ENCODE measurements around the gene MAP4K3.
"Not testable (repeated sequence)": the region's sequence is repeated elsewhere in the genome, so short reads cannot be mapped to it uniquely, and the experiment has no call there.

MAP4K3 gene

GRCh38 chr2:39408351-39409136 lies 28.5 kb downstream of the MAP4K3 start:
- DNase-seq = peak; percentile 20

GRCh38 chr2:39407516-39408296 lies 29.4 kb downstream of the MAP4K3 start:
- no peak for DNase-seq

- DNase-seq = no peak
Observed at GRCh38 chr2:39405364-39405763, 31.7 kb downstream of the MAP4K3 start.

- no peak for DNase-seq
Observed at GRCh38 chr2:39403311-39403710, 33.8 kb downstream of the MAP4K3 start.

GRCh38 chr2:39401319-39401718 lies 35.8 kb downstream of the MAP4K3 start:
- no peak for DNase-seq

- no peak for DNase-seq
Observed at GRCh38 chr2:39399570-39399969, 37.5 kb downstream of the MAP4K3 start.

- DNase-seq = no peak
Observed at GRCh38 chr2:39395313-39395712, 41.8 kb downstream of the MAP4K3 start.

GRCh38 chr2:39394516-39394961 lies 42.5 kb downstream of the MAP4K3 start:
- DNase-seq = no peak

GRCh38 chr2:39392672-39393071 lies 44.4 kb downstream of the MAP4K3 start:
- no peak for DNase-seq

- no peak for DNase-seq
Observed at GRCh38 chr2:39390216-39390615, 46.9 kb downstream of the MAP4K3 start.

GRCh38 chr2:39386064-39386463 lies 51.0 kb downstream of the MAP4K3 start:
- DNase-seq = no peak

GRCh38 chr2:39385172-39385571 lies 51.9 kb downstream of the MAP4K3 start:
- DNase-seq = no peak

GRCh38 chr2:39384071-39384470 lies 53.0 kb downstream of the MAP4K3 start:
- not testable (repeated sequence) for DNase-seq

GRCh38 chr2:39383146-39383545 lies 53.9 kb downstream of the MAP4K3 start:
- no peak for DNase-seq

- DNase-seq = no peak
Observed at GRCh38 chr2:39381653-39382052, 55.4 kb downstream of the MAP4K3 start.

GRCh38 chr2:39380525-39381150 lies 56.4 kb downstream of the MAP4K3 start:
- no peak for DNase-seq

GRCh38 chr2:39379643-39380524 lies 57.2 kb downstream of the MAP4K3 start:
- no peak for DNase-seq

GRCh38 chr2:39378968-39379367 lies 58.1 kb downstream of the MAP4K3 start:
- DNase-seq = no peak

- DNase-seq = peak; percentile 51
Observed at GRCh38 chr2:39377226-39377939, 59.7 kb downstream of the MAP4K3 start.

- DNase-seq = no peak
Observed at GRCh38 chr2:39375917-39376316, 61.2 kb downstream of the MAP4K3 start.

GRCh38 chr2:39373181-39373802 lies 63.8 kb downstream of the MAP4K3 start:
- DNase-seq = no peak

Data from SIG-M5 (cell line).